HepG2 (cell line): ENCODE measurements around the gene KIRREL3.

Experiments
- ERF ChIP-seq: IDR thresholded peaks from 2 replicates; pipeline ENCODE4 v1.6.1; 2018; ENCODE audit warnings: missing biosample characterization, missing genetic modification reagents
- EZH2 ChIP-seq: conservative IDR thresholded peaks from 2 replicates; pipeline ENCODE4 v1.6.1; 2012; ENCODE audit warnings: mild to moderate bottlenecking, low read depth, low read length, moderate library complexity
- GABPA ChIP-seq, 2 experiments: IDR thresholded peaks; 2 replicates each; pipeline ENCODE4 v1.6.1; 2011 to 2016; ENCODE audit warnings: low read depth in 2 of 2, low read length in 1 of 2, missing biosample characterization in 1 of 2, missing genetic modification characterization in 1 of 2
- MYC ChIP-seq: sonication (generic); formaldehyde crosslinking; IDR thresholded peaks from 2 replicates; pipeline ENCODE4 v1.9.0; 2021; ENCODE audit warnings: missing genetic modification reagents, borderline replicate concordance
- SIN3A ChIP-seq: IDR thresholded peaks from 2 replicates; pipeline ENCODE4 v1.6.1; 2011; ENCODE audit warnings: low read depth, mild to moderate bottlenecking, control low read depth, low read length, borderline replicate concordance
- SP140L ChIP-seq: sonication (generic); formaldehyde crosslinking; IDR thresholded peaks from 2 replicates; pipeline ENCODE4 v1.4.0; 2020; ENCODE audit warnings: missing genetic modification reagents, borderline replicate concordance
- SP2 ChIP-seq: sonication (generic); formaldehyde crosslinking; IDR thresholded peaks from 2 replicates; pipeline ENCODE4 v1.5.1; 2020; ENCODE audit warnings: mild to moderate bottlenecking, missing genetic modification reagents
- U2AF1 ChIP-seq: fragments of 200-400 bp; formaldehyde crosslinking; optimal IDR thresholded peaks from 2 replicates; pipeline ENCODE3; 2017; ENCODE audit warnings: mild to moderate bottlenecking, low read depth, low read length
- ZNF317 ChIP-seq: sonication (generic); formaldehyde crosslinking; IDR thresholded peaks from 2 replicates; pipeline ENCODE4 v1.5.0; 2020; ENCODE audit warnings: mild to moderate bottlenecking, missing genetic modification reagents
- TF ChIP-seq, protein P1 (sequence below): sonication (generic); formaldehyde crosslinking; IDR thresholded peaks from 2 replicates; pipeline ENCODE4 v1.4.0; 2020; ENCODE audit warnings: missing genetic modification reagents
- TF ChIP-seq, protein P2 (sequence below): sonication (generic); formaldehyde crosslinking; IDR thresholded peaks from 2 replicates; pipeline ENCODE4 v1.5.0; 2020; ENCODE audit warnings: mild to moderate bottlenecking, missing genetic modification reagents, moderate library complexity
- TF ChIP-seq, protein P3 (sequence below): sonication (generic); formaldehyde crosslinking; IDR thresholded peaks from 2 replicates; pipeline ENCODE4 v1.4.0; 2020; ENCODE audit warnings: missing genetic modification reagents
- TF ChIP-seq, protein P4 (sequence below), 2 experiments: sonication (generic) in 1 of 2; formaldehyde crosslinking in 1 of 2; IDR thresholded peaks; 2 replicates each; pipeline versions ENCODE4 v1.6.1 to v1.9.0; 2014 to 2022; ENCODE audit warnings: antibody characterized with exemption in 1 of 2, borderline replicate concordance in 1 of 2, inconsistent platforms in 1 of 2, low read depth in 1 of 2, missing genetic modification reagents in 1 of 2
- TF ChIP-seq, protein P5 (sequence below): sonication (generic); formaldehyde crosslinking; IDR thresholded peaks from 2 replicates; pipeline ENCODE4 v1.4.0; 2020; ENCODE audit warnings: missing genetic modification reagents

DNA sequence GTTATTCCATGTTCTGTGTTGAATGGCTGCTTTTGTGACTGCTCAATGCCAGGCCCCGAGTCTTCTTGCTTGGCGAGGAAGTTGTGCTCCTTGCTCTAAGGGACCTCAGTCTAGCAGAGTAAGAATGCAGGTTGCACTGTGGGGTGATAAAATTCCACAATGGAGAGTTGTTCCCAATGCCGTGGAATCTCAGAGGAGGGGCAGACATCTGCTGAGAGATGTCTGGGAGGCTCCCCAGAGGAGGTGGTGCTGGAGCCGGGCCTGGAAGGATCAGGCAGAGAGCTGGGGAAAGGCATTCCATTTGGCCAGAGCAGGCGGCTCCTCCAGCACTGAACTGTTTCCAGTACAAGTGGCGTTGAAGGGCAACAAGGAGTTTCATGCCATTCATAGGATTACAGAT, 589.9 kb downstream of the KIRREL3 start:
- TF ChIP-seq U2AF1 (no peak), SP140L (CRISPR knock-in tag) (no peak), SIN3A (no peak), ZNF317 (CRISPR knock-in tag) (no peak), EZH2 (no peak), MYC (no peak), SP2 (CRISPR knock-in tag) (no peak), ERF (CRISPR knock-in tag) (no peak), GABPA (IDR thresholded peaks at IDR 0.05; ENCODE audit: low read depth, low read length) (no peak), GABPA (CRISPR knock-in tag; IDR thresholded peaks at IDR 0.05; ENCODE audit: low read depth) (no peak)
- TF ChIP-seq, protein P1, sequence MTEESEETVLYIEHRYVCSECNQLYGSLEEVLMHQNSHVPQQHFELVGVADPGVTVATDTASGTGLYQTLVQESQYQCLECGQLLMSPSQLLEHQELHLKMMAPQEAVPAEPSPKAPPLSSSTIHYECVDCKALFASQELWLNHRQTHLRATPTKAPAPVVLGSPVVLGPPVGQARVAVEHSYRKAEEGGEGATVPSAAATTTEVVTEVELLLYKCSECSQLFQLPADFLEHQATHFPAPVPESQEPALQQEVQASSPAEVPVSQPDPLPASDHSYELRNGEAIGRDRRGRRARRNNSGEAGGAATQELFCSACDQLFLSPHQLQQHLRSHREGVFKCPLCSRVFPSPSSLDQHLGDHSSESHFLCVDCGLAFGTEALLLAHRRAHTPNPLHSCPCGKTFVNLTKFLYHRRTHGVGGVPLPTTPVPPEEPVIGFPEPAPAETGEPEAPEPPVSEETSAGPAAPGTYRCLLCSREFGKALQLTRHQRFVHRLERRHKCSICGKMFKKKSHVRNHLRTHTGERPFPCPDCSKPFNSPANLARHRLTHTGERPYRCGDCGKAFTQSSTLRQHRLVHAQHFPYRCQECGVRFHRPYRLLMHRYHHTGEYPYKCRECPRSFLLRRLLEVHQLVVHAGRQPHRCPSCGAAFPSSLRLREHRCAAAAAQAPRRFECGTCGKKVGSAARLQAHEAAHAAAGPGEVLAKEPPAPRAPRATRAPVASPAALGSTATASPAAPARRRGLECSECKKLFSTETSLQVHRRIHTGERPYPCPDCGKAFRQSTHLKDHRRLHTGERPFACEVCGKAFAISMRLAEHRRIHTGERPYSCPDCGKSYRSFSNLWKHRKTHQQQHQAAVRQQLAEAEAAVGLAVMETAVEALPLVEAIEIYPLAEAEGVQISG: no peak
- TF ChIP-seq, protein P2, sequence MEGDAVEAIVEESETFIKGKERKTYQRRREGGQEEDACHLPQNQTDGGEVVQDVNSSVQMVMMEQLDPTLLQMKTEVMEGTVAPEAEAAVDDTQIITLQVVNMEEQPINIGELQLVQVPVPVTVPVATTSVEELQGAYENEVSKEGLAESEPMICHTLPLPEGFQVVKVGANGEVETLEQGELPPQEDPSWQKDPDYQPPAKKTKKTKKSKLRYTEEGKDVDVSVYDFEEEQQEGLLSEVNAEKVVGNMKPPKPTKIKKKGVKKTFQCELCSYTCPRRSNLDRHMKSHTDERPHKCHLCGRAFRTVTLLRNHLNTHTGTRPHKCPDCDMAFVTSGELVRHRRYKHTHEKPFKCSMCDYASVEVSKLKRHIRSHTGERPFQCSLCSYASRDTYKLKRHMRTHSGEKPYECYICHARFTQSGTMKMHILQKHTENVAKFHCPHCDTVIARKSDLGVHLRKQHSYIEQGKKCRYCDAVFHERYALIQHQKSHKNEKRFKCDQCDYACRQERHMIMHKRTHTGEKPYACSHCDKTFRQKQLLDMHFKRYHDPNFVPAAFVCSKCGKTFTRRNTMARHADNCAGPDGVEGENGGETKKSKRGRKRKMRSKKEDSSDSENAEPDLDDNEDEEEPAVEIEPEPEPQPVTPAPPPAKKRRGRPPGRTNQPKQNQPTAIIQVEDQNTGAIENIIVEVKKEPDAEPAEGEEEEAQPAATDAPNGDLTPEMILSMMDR (CRISPR knock-in tag): no peak
- TF ChIP-seq, protein P3, sequence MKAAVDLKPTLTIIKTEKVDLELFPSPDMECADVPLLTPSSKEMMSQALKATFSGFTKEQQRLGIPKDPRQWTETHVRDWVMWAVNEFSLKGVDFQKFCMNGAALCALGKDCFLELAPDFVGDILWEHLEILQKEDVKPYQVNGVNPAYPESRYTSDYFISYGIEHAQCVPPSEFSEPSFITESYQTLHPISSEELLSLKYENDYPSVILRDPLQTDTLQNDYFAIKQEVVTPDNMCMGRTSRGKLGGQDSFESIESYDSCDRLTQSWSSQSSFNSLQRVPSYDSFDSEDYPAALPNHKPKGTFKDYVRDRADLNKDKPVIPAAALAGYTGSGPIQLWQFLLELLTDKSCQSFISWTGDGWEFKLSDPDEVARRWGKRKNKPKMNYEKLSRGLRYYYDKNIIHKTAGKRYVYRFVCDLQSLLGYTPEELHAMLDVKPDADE (CRISPR knock-in tag): no peak
- TF ChIP-seq, protein P4, sequence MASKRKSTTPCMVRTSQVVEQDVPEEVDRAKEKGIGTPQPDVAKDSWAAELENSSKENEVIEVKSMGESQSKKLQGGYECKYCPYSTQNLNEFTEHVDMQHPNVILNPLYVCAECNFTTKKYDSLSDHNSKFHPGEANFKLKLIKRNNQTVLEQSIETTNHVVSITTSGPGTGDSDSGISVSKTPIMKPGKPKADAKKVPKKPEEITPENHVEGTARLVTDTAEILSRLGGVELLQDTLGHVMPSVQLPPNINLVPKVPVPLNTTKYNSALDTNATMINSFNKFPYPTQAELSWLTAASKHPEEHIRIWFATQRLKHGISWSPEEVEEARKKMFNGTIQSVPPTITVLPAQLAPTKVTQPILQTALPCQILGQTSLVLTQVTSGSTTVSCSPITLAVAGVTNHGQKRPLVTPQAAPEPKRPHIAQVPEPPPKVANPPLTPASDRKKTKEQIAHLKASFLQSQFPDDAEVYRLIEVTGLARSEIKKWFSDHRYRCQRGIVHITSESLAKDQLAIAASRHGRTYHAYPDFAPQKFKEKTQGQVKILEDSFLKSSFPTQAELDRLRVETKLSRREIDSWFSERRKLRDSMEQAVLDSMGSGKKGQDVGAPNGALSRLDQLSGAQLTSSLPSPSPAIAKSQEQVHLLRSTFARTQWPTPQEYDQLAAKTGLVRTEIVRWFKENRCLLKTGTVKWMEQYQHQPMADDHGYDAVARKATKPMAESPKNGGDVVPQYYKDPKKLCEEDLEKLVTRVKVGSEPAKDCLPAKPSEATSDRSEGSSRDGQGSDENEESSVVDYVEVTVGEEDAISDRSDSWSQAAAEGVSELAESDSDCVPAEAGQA (IDR thresholded peaks at IDR 0.05; ENCODE audit: low read depth): no peak
- TF ChIP-seq, protein P4 (CRISPR knock-in tag; IDR thresholded peaks at IDR 0.05; ENCODE audit: borderline replicate concordance): no peak
- TF ChIP-seq, protein P5, sequence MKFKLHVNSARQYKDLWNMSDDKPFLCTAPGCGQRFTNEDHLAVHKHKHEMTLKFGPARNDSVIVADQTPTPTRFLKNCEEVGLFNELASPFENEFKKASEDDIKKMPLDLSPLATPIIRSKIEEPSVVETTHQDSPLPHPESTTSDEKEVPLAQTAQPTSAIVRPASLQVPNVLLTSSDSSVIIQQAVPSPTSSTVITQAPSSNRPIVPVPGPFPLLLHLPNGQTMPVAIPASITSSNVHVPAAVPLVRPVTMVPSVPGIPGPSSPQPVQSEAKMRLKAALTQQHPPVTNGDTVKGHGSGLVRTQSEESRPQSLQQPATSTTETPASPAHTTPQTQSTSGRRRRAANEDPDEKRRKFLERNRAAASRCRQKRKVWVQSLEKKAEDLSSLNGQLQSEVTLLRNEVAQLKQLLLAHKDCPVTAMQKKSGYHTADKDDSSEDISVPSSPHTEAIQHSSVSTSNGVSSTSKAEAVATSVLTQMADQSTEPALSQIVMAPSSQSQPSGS: no peak
